D721Med (cell line): ENCODE results near the gene UBAC1.

ENCODE experiments used
- DNase-seq: peaks from one replicate; pipeline ENCODE4 v3.0.0; 2011; ENCODE audit warnings: low spot score; ENCODE audit not compliant: insufficient read length
- FAIRE-seq: peaks from 2 replicates; lab custom pipeline; 2011; peaks lifted over from hg19 to GRCh38; lab: Jason Lieb, UNC
- TF ChIP-seq, protein P1 (sequence below): IDR thresholded peaks from 2 replicates; pipeline ENCODE4 v1.5.1; 2012; ENCODE audit warnings: mild to moderate bottlenecking, control low read depth; ENCODE audit not compliant: insufficient read depth; ENCODE audit errors: missing control alignments

The UBAC1 gene

DNA sequence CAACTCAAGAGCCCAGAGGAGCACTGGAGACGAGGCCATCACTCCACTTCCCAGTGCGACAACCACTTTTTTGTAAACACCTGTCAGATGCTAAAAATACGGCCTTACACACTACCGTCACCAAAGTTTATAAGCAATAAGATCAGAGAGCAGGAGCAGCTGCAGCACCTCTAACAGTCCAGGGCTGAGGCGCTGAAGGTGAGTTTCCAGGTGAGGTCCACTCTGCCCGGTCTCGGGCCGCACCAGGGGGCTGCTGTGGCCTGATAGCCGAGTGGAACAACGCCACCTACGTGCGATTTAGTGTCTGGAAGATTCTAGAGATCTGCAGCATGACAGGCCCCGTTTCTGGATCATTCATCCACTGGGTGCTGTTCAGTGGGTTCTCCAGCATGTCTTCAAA is 28.1 kb downstream of the UBAC1 start:
- no peak for DNase-seq
- FAIRE-seq: no peak
- TF ChIP-seq, protein P1, sequence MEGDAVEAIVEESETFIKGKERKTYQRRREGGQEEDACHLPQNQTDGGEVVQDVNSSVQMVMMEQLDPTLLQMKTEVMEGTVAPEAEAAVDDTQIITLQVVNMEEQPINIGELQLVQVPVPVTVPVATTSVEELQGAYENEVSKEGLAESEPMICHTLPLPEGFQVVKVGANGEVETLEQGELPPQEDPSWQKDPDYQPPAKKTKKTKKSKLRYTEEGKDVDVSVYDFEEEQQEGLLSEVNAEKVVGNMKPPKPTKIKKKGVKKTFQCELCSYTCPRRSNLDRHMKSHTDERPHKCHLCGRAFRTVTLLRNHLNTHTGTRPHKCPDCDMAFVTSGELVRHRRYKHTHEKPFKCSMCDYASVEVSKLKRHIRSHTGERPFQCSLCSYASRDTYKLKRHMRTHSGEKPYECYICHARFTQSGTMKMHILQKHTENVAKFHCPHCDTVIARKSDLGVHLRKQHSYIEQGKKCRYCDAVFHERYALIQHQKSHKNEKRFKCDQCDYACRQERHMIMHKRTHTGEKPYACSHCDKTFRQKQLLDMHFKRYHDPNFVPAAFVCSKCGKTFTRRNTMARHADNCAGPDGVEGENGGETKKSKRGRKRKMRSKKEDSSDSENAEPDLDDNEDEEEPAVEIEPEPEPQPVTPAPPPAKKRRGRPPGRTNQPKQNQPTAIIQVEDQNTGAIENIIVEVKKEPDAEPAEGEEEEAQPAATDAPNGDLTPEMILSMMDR: no peak

DNA sequence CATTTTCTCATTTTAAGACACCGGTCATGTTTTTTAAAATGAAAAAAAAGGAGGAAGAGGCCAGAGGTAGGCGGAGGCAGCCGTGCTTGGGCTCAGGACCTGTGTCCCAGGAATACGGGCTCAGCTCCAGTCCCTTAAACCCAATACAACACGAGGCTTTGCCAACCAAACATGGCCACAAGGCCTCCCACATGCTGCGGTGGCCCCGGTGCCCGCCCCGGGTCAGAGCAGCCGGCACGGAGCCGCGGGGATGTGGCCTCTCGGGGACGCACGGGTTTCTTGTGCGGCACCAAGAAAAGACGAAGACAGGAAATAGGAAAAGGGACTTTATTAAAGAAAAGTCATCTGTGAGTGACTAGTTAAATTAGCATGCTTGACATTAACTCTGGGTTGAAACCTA is 28.5 kb downstream of the UBAC1 start:
- TF ChIP-seq, protein P1: no peak
- FAIRE-seq (no peak), DNase-seq (no peak)

GRCh38 chr9:135931349-135931820 is 29.8 kb downstream of the UBAC1 start:
- FAIRE-seq: no peak
- TF ChIP-seq, protein P1: no peak
- DNase-seq: no peak

GRCh38 chr9:135930446-135931345 is 30.5 kb downstream of the UBAC1 start:
- FAIRE-seq: no peak
- DNase-seq: no peak
- TF ChIP-seq, protein P1: no peak

DNA sequence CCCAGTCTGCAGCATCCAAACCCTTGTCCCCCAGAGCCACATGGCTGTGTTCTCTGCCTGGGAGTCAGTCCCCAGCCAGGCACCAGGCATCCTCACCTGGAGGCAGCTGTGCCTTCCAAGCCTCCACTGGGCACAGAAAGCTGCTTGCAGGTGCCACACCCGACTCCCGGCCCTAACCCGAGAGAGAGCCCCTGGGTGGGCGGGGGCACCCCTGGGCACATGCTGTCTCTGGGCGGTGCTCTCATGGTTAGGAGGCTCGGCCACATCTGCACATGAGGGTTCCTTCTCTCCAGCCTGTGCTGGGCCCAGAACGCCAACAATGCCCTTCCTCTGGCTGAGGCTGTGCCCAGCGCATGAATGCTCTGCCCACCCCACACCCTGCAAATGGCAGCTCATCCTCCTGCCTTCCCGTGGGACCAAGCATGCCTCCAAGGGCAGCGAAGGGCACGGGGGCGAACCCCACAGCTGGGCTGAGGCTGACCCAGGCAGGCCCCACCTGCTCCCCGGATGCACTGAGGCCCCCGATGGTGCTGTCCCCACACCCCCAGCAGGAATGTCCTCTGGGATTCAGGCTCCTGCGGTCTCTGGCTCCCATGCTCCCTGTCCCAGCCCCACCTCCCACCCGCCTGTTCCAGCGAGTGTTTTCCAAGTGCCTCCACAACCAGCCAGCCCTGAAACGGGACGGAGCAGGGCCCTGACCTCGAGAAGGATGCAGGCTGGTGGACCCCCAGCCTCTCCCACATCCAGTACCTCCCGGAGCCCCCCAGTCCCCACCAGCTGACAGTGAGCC is 31.3 kb downstream of the UBAC1 start:
- TF ChIP-seq, protein P1: no peak
- DNase-seq (no peak), FAIRE-seq (no peak)

DNA sequence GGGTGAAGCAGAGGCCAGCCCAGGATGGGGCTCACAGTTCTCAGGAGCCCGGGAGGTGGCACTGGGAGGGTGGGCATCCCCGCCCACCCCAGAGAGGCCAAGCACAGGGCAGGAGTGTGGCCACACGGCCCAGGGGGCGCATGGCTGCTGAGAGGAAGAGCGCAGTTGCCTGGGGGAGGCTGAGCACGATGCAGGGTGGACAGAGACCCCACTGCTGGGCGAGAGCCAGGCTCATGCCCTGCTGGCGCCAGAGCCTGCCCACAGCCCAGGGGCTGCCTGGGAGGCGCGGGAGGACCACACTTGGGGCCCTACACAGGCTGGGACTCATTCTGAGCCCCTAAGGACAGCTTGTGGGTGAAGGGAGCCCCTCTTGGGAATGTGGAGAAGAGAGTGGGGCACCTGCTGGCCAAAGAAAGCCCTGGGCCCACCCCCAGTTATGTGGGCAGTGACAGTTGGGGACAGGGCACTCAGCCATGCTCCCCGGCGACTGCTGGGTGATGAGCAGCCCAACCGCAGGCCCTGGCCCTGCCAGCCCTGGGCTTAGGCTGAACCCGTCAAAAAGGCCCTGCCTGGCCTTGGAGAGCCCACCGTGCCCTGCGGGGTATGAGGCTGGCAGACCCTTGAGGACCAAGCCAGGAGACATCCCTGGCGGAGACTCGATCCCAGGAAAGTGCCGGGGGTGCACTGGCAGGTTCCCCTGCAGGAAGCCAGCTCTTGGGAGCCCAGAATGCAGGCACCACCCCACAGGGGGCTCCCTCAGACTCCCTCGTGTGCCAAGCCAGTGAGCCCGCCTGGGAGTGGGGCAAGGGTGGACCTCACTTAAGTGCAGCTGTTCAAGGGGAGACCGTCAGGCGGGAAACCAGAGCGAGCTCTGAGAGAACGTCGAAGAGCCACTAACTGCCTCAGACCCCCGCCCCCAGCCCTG is 32.2 kb downstream of the UBAC1 start:
- FAIRE-seq: no peak
- no peak for DNase-seq
- TF ChIP-seq, protein P1: no peak
